K562 (cell line): ENCODE measurements around the gene MTHFR. TPM values are rescaled to one million over a fixed set of nuclear protein-coding genes. Genes with fewer than 3 reads are reported as not detected.

Experiments used
- ATAC-seq: fragments of 200-7000 bp; cut with Tn5 transposase; 3 replicates; pipeline ENCODE4 v1.9.1; 2020; ENCODE audit warnings: moderate library complexity
- BruUV-seq: library from RNA; stranded (reverse); fragments of 400-500 nt; replicated peaks from 2 replicates; lab custom pipeline; 2021; lab: Mats Ljungman, UMichigan
- CTCF ChIA-PET: fragments of 300-600 bp; formaldehyde crosslinking; extraction: SDS; loops from one replicate; lab custom pipeline; 2021; ENCODE audit warnings: low intra/inter-chr PET ratio; lab: Yijun Ruan, JAX
- POLR2A ChIA-PET: fragments of 300-600, 350-650 bp; sonication (Branson Sonifier 250); formaldehyde crosslinking; extraction: SDS; loops from one replicate; lab custom pipeline; 2021; ENCODE audit warnings: antibody characterized with exemption, inconsistent platforms; lab: Yijun Ruan, JAX
- DNase-seq, 4 experiments: peaks; one replicate each; pipeline versions ENCODE4 v3.0.0 to v3.0.0-alpha.2; 2011 to 2018; ENCODE audit warnings: low spot score in 3 of 4, mixed read lengths in 3 of 4; ENCODE audit errors: extremely low read depth in 1 of 4
- FAIRE-seq: peaks from 2 replicates; lab custom pipeline; 2011; peaks lifted over from hg19 to GRCh38; lab: Jason Lieb, UNC
- H2AFZ ChIP-seq: 2 replicates; pipeline ENCODE4 v1.6.0; 2011; ENCODE audit warnings: low read depth, low read length, control low read depth, inconsistent platforms
- H3K27ac ChIP-seq: fragments of 200-600 bp; 3 replicates; pipeline ENCODE4 v1.8.0; 2011; ENCODE audit warnings: low read depth, mild to moderate bottlenecking, control low read depth, inconsistent platforms, low read length, moderate library complexity, mixed read lengths; ENCODE audit errors: extremely low read depth
- H3K27me3 ChIP-seq, 2 experiments: fragments of 300-600 bp in 1 of 2; 2 replicates in 1 of 2; 3 replicates in 1 of 2; pipeline versions ENCODE4 v1.6.0 to v1.8.0; 2011; ENCODE audit warnings: inconsistent platforms in 2 of 2, low read length in 2 of 2, mild to moderate bottlenecking in 1 of 2, mixed read lengths in 1 of 2, moderate library complexity in 1 of 2; ENCODE audit not compliant: control insufficient read depth in 2 of 2, insufficient read depth in 2 of 2
- H3K36me3 ChIP-seq: fragments of 300-600 bp; 3 replicates; pipeline ENCODE4 v1.8.0; 2011; ENCODE audit warnings: mild to moderate bottlenecking, low read length, inconsistent platforms; ENCODE audit not compliant: control insufficient read depth, insufficient read depth
- H3K4me1 ChIP-seq, 2 experiments: fragments of 200-600 bp in 1 of 2; replicated peaks in 1 of 2; 2 replicates in 1 of 2; 3 replicates in 1 of 2; pipeline versions ENCODE4 v1.5.1 to v1.8.0; 2011; ENCODE audit warnings: inconsistent platforms in 2 of 2, low read length in 2 of 2, mild to moderate bottlenecking in 1 of 2, mixed read lengths in 1 of 2, moderate library complexity in 1 of 2; ENCODE audit not compliant: control insufficient read depth in 2 of 2, insufficient read depth in 2 of 2
- H3K4me2 ChIP-seq: 2 replicates; pipeline ENCODE4 v1.6.1; 2011; ENCODE audit warnings: low read length, control low read depth, inconsistent platforms, mixed read lengths; ENCODE audit not compliant: insufficient read depth
- H3K4me3 ChIP-seq: fragments of 200-600 bp; sonication (generic), shearing (Covaris generic); 2 replicates; pipeline ENCODE4 v1.5.1; 2016; ENCODE audit warnings: control low read depth, inconsistent platforms
- H3K79me2 ChIP-seq: fragments of 200-600 bp; 3 replicates; pipeline ENCODE4 v1.8.0; 2011; ENCODE audit warnings: low read length, inconsistent platforms; ENCODE audit not compliant: control insufficient read depth, insufficient read depth
- H3K9ac ChIP-seq, 2 experiments: 2 replicates each; pipeline versions ENCODE4 v1.6.0 to v1.6.1; 2011; ENCODE audit warnings: low read depth in 2 of 2, low read length in 2 of 2, control low read depth in 1 of 2, inconsistent platforms in 1 of 2, mild to moderate bottlenecking in 1 of 2, mixed read lengths in 1 of 2; ENCODE audit not compliant: insufficient read depth in 1 of 2
- H3K9me1 ChIP-seq: one replicate; pipeline ENCODE4 v1.6.0; 2011; ENCODE audit warnings: inconsistent platforms, mild to moderate bottlenecking, low read length, moderate library complexity; ENCODE audit not compliant: control insufficient read depth, insufficient read depth
- H3K9me3 ChIP-seq: replicated peaks from 2 replicates; pipeline ENCODE4 v1.5.1; 2011; ENCODE audit warnings: low read depth, low read length, inconsistent platforms; ENCODE audit not compliant: control insufficient read depth, insufficient read depth
- H4K20me1 ChIP-seq: replicated peaks from 2 replicates; pipeline ENCODE4 v1.6.1; 2011; ENCODE audit warnings: low read length, inconsistent platforms, mixed read lengths; ENCODE audit not compliant: control insufficient read depth, insufficient read depth
- CCNT2 ChIP-seq: IDR thresholded peaks from 2 replicates; pipeline ENCODE4 v1.6.1; 2011; ENCODE audit warnings: borderline replicate concordance, low read depth, mild to moderate bottlenecking, moderate library complexity, mixed read lengths, low read length; ENCODE audit not compliant: insufficient read length; ENCODE audit errors: extremely low read depth
- EP300 ChIP-seq: IDR thresholded peaks from 2 replicates; pipeline ENCODE4 v1.6.1; 2012; ENCODE audit warnings: low read length, improper control_type of control experiment
- L3MBTL2 ChIP-seq: fragments of 450-650 bp; IDR thresholded peaks from 2 replicates; pipeline ENCODE4 v1.6.1; 2016; ENCODE audit warnings: mild to moderate bottlenecking, moderate library complexity
- MCM2 ChIP-seq: fragments of 450-650 bp; IDR thresholded peaks from 2 replicates; pipeline ENCODE4 v1.6.1; 2017; ENCODE audit warnings: low read depth, mild to moderate bottlenecking
- NFRKB ChIP-seq: fragments of 450-650 bp; IDR thresholded peaks from 2 replicates; pipeline ENCODE4 v1.6.1; 2016; ENCODE audit warnings: low read depth
- PTBP1 ChIP-seq: fragments of 200-400 bp; formaldehyde crosslinking; IDR thresholded peaks from 2 replicates; pipeline ENCODE4 v1.6.1; 2017; ENCODE audit warnings: low read depth, low read length
- RAD21 ChIP-seq, 2 experiments: fragments of 250-450 bp in 1 of 2; fragments of 450-650 bp in 1 of 2; sonication (Bioruptor Pico) in 1 of 2; formaldehyde crosslinking in 1 of 2; IDR thresholded peaks in 1 of 2; conservative IDR thresholded peaks in 1 of 2; 2 replicates each; pipeline versions ENCODE4 v1.4.0 to v1.8.0; 2020 to 2022; ENCODE audit warnings: mild to moderate bottlenecking in 2 of 2, moderate library complexity in 1 of 2
- TEAD1 ChIP-seq, 2 experiments: fragments of 450-650 bp in 1 of 2; sonication (generic) in 1 of 2; formaldehyde crosslinking; IDR thresholded peaks; 2 replicates each; pipeline versions ENCODE4 v1.4.0 to v1.8.0; 2020 to 2022; ENCODE audit warnings: mild to moderate bottlenecking in 2 of 2, missing genetic modification reagents in 1 of 2
- THAP12 ChIP-seq: fragments of 250-450 bp; sonication (Bioruptor Pico); IDR thresholded peaks from 2 replicates; pipeline ENCODE4 v1.9.0; 2021; ENCODE audit warnings: mild to moderate bottlenecking, inconsistent platforms
- WHSC1 ChIP-seq: IDR thresholded peaks from one replicate; pipeline ENCODE4 v1.6.1; 2012; ENCODE audit warnings: low read length, control low read depth, inconsistent platforms
- ZBTB7A ChIP-seq: IDR thresholded peaks from 2 replicates; pipeline ENCODE4 v1.6.1; 2011; ENCODE audit warnings: low read depth, mild to moderate bottlenecking, low read length, moderate library complexity, borderline replicate concordance; ENCODE audit not compliant: control insufficient read depth
- ZNF518B ChIP-seq: fragments of 250-450 bp; sonication (Bioruptor Pico); IDR thresholded peaks from 2 replicates; pipeline ENCODE4 v1.5.0; 2021; ENCODE audit warnings: mild to moderate bottlenecking, moderate library complexity
- ZNF584 ChIP-seq: fragments of 200-800 bp; sonication (Bioruptor generic); IDR thresholded peaks from 2 replicates; pipeline ENCODE4 v1.6.1; 2016; ENCODE audit warnings: low read depth, mild to moderate bottlenecking, missing genetic modification characterization, missing compliant biosample characterization
- WGBS: fragments of 100-300 bp; shearing (Covaris generic); methylation state at CpG from one replicate; pipeline ENCODE4 v1.1.6; 2016; ENCODE audit warnings: low coverage, mixed read lengths; ENCODE audit not compliant: insufficient coverage; ENCODE audit errors: missing lambda C conversion rate; 5-methylcytosine and 5-hydroxymethylcytosine counted together
- in situ Hi-C: fragments of 300-500 bp; cut with MboI; formaldehyde crosslinking; loops from 4 replicates; pipeline ENCODE4 v1.15.0; 2018; ENCODE audit warnings: inconsistent platforms, mixed read lengths
- intact Hi-C: fragments of 100-400 bp; cut with micrococcal nuclease; formaldehyde crosslinking; loops from 2 replicates; pipeline ENCODE4 v1.14.2; 2022
- polyA plus RNA-seq, 8 experiments: library from polyadenylated mRNA; depleted of rRNA in 4 of 8; stranded (reverse) in 5 of 8; unstranded in 3 of 8; fragments of >200 nt; fragmentation: Nextera tagmentation in 2 of 8; fragmentation: Illumina TruSeq in 1 of 8; extraction: Ambion mirVana in 2 of 8; extraction: Trizol in 1 of 8; gene quantifications; 2 replicates each; pipeline versions ENCODE4 v1.2.1 to v1.2.3, GENCODE V29; 2011 to 2014; ENCODE audit warnings: inconsistent platforms in 1 of 8, missing spikeins in 1 of 8
- total RNA-seq, 7 experiments: library from RNA; depleted of rRNA in 6 of 7; stranded (reverse); fragments of >200 nt in 6 of 7; fragmentation: Illumina TruSeq in 2 of 7; extraction: Trizol in 2 of 7; gene quantifications; 2 replicates each; pipeline versions ENCODE4 v1.2.1 to v1.2.3, GENCODE V29; 2011 to 2021; ENCODE audit warnings: low replicate concordance in 1 of 7

Gene MTHFR
- total and polyA plus RNA-seq, 9 of the 15 experiments (the other 6 are each of a cell fraction or from before 2014, with no cell fraction given) = 5.0 to 104 (median 62.6) TPM

GRCh38 chr1:11792106-11792505 lies 13.7 kb downstream of the MTHFR start (continued):
- TF ChIP-seq TEAD1 (CRISPR knock-in tag; IDR thresholded peaks at IDR 0.05) = 0 out of 4 replicates have a peak, but pooled peaks of 1 of the 2 experiments have one; percentile 38

- Histone ChIP-seq H2AFZ (no peak overlapping the region), H3K4me1 (peaks cover 70 to 91% of the 10 kb centered on the region in 2 experiments), H4K20me1 (no peaks in the 10 kb centered on the region), H3K27ac (peak overlapping the region; percentile 73), H3K4me2 (peak overlapping the region; percentile 42), H3K9me1 (no peaks in the 10 kb centered on the region), H3K36me3 (peaks cover 84% of the 10 kb centered on the region), H3K79me2 (peaks cover 26% of the 10 kb centered on the region), H3K27me3 (no peaks in the 10 kb centered on the region), H3K9me3 (no peaks in the 10 kb centered on the region), H3K9ac (peak overlapping the region; percentile 39 to 85), H3K4me3 (no peak overlapping the region)
- intact Hi-C loops (no loop called here), in situ Hi-C loops (no loop called here)
- peak; percentile 71 to 83 (median 74) for DNase-seq
- WGBS = 55% methylated on average over 19 of the region's 19 CpGs
- ChIA-PET POLR2A (interaction anchor here (0.6 to 10.5 kb wide), 13 partner anchors 12 to 848 kb away, joined by 3 to 107 read pairs (median 4); partner anchors contain the start of genes CLCN6 and MTHFR), CTCF (no interaction called here)
- peak; percentile 85 for FAIRE-seq
- ATAC-seq = peak; percentile 9
- BruUV-seq = no TSS peak
- TF ChIP-seq ZBTB7A = 0 out of 2 replicates have a peak, but pooled peaks have one; percentile 15
- TF ChIP-seq ZNF518B (CRISPR knock-in tag) = no peak
- TF ChIP-seq RAD21 (CRISPR knock-in tag; conservative IDR thresholded peaks at IDR 0.05 in 1 of 2, IDR thresholded peaks at IDR 0.05 in 1 of 2) = peak in 1 of 2 experiments; percentile 17; a peak in 1 of 4 replicates
- peak; percentile 76 for TF ChIP-seq NFRKB
- TF ChIP-seq PTBP1 = 0 out of 2 replicates have a peak, but pooled peaks have one; percentile 27
- TF ChIP-seq ZNF584 (CRISPR knock-in tag) = peak; percentile 80; the same call in 1 of the 2 replicates
- TF ChIP-seq MCM2 = no peak
- peak; percentile 57; the same call in 1 of the 2 replicates for TF ChIP-seq EP300
- TF ChIP-seq WHSC1 = peak; percentile 11
- TF ChIP-seq CCNT2 = peak; percentile 30
- peak; percentile 56 for TF ChIP-seq L3MBTL2
- 0 out of 2 replicates have a peak, but pooled peaks have one; percentile 45 for TF ChIP-seq THAP12 (CRISPR knock-in tag)
Observed at GRCh38 chr1:11790880-11791715, 14.7 kb downstream of the MTHFR start.
